SK-N-SH (cell line): ENCODE data around the gene FPR2.

Experiments
- CTCF ChIP-seq: fragments of 200-600 bp; sonication (generic); IDR thresholded peaks from 2 replicates; pipeline ENCODE4 v1.6.1; 2017; ENCODE audit warnings: antibody characterized with exemption, mild to moderate bottlenecking, moderate library complexity
- EZH2phosphoT487 ChIP-seq: fragments of 200-600 bp; sonication (generic); IDR thresholded peaks from 2 replicates; pipeline ENCODE4 v1.6.1; 2017; ENCODE audit warnings: low read depth, mixed run types, mild to moderate bottlenecking, antibody characterized with exemption, moderate library complexity, borderline replicate concordance
- GABPA ChIP-seq: IDR thresholded peaks from 2 replicates; pipeline ENCODE4 v1.4.0; 2012; ENCODE audit warnings: low read depth, mild to moderate bottlenecking
- MAX ChIP-seq: IDR thresholded peaks from 2 replicates; pipeline ENCODE4 v1.4.0; 2012; ENCODE audit warnings: low read depth
- MEF2A ChIP-seq: IDR thresholded peaks from 2 replicates; pipeline ENCODE4 v1.4.0; 2012; ENCODE audit warnings: low read depth, borderline replicate concordance
- MXI1 ChIP-seq: IDR thresholded peaks from 2 replicates; pipeline ENCODE4 v1.6.1; 2012; ENCODE audit warnings: mild to moderate bottlenecking, low read depth, low read length, improper control_type of control experiment
- POLR2AphosphoS5 ChIP-seq: IDR thresholded peaks from 2 replicates; pipeline ENCODE4 v1.6.1; 2012; ENCODE audit warnings: low read depth, low read length
- REST ChIP-seq: IDR thresholded peaks from 2 replicates; pipeline ENCODE4 v1.6.1; 2012; ENCODE audit warnings: mild to moderate bottlenecking, low read depth, low read length, moderate library complexity
- SIN3A ChIP-seq: IDR thresholded peaks from 2 replicates; pipeline ENCODE4 v1.6.1; 2012; ENCODE audit warnings: low read depth, mild to moderate bottlenecking, low read length, moderate library complexity, borderline replicate concordance
- TAF1 ChIP-seq: IDR thresholded peaks from 2 replicates; pipeline ENCODE4 v1.6.1; 2012; ENCODE audit warnings: low read depth, mild to moderate bottlenecking, low read length, moderate library complexity, borderline replicate concordance
- USF2 ChIP-seq: fragments of 150-350 bp; IDR thresholded peaks from 2 replicates; pipeline ENCODE4 v1.6.1; 2017; ENCODE audit warnings: antibody characterized with exemption, low read length, low read depth, borderline replicate concordance

- TF ChIP-seq CTCF (no peak), TAF1 (no peak), SIN3A (no peak), MAX (no peak), MEF2A (no peak), EZH2phosphoT487 (no peak), GABPA (no peak), POLR2AphosphoS5 (no peak), USF2 (no peak), REST (no peak), MXI1 (no peak)
Observed at GRCh38 chr19:51743405-51743804, 17.6 kb upstream of the FPR2 start.
